ENCODE measurements around the gene TSC2.

Gene TSC2

GRCh38 chr16:2047330-2048115 is at the start of gene TSC2, which contains the start of gene NTHL1:
TSS of gene TSC2 (plus strand) at chr16:2047985. CDS start at chr16:2048616, 631 bp downstream.
TSS of gene NTHL1 (minus strand) at chr16:2047834. CDS start at chr16:2047823, 11 bp downstream.
- DNase-seq (ENCODE audit: low spot score), result peak; percentile 93

DNA sequence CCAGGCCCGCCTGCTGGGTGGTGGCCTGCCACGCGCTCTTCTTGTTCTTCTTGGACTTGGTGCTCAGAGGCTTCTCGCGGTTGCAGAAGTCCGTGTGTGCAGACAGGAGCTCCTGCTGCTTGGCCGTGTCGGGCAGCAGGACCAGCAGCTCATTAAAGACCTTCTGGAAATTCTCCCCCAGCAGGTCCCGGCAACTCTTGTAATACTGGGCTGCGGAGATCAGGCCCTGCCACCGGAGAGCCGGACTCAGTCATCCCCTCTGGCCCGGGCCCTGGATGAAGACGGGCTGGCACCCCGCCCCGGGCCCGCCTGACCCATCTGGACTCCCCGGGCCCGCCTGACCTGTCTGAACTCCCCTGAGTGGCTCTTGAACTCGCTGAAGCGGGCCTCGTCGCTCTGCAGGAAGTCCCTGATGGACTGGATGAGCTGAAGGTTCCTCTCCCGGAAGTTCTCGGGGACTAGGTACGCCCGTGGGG is 49.4 kb upstream of the TSC2 start:
- DNase-seq (ENCODE audit: low spot score), result no peak

DNA sequence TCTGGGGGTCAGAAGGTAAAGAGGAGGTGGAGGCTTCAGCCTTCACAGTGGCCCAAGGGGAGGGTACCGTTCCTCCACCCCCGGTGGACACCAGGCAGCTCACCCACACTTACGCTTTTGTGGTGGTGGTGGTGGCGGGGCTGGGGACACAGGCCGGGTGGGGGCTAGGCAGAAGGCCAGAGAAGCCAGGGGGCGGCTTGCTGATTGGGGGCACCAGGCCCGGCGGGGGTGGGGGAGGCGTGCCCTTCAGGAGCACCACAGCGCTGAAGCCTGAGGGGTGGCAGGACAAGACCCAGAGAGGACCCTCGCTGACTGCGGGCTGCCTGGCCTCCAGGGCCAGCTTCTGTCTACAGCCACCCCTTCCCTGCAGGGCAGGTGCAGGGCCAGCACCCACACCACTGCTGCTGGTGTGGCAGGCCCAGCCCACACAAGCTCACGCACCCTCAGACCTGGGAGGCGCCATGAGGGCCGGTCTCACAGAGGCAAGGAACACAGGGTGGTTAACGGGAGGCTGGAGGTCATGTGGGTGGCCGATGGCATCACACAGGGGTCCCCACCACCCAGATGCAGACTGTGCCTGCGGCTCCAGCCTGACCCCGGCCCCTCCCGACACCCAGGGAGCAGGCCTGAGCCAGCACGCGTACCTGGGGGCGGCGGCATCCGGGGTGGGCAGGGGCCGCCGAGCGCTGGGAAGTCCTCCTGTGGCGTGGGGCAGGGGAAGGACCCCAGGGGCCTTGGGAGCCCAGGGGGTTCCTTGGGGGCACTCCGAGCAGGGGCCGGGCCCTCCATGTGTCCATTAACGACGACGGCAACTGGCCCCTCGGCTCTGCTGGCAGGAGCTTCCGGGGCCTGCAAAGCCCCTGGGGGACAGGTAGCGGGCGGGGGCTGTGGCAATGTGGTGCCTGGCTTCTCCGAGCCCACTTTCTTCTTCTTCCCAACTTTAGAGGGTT is 48.7 kb upstream of the TSC2 start:
- DNase-seq (ENCODE audit: low spot score), result no peak

DNA sequence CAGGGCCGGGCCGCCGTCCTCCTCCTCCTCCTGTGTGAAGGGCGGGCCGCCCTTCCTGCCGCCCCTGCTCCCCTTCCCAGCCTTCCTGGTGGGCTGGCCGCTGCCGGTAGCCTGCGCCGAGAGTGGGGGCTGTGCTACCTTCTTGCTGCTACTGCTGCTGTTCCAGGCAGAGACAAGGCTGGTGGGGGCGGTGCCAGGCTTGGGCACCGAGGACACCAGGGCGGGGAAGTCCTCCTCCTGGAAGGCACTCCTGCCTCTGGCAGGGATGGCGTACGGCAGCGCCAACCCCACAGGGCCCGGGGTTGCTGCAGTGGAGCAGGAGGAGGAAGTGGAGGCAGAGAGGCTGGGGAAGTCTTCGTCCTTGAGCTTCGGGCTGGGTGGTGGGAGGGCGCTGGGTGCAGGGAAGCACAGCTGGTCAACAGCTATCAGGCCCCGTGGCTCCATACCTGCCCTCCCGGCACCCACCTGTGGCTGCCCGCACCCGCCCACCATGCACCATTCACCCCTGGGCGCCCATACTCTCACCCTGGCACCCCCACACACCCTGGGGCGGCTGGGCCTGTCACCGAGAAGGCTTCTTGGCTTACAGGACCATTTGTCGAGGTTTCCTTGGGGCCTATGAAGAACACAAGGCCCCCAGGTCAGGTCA is 47.8 kb upstream of the TSC2 start:
- DNase-seq (ENCODE audit: low spot score), result no peak

- DNase-seq (ENCODE audit: low spot score), result no peak
Observed at GRCh38 chr16:2001035-2001434, 46.8 kb upstream of the TSC2 start.

GRCh38 chr16:2001456-2002355 is 46.1 kb upstream of the TSC2 start:
- no peak for DNase-seq (ENCODE audit: low spot score)

DNA sequence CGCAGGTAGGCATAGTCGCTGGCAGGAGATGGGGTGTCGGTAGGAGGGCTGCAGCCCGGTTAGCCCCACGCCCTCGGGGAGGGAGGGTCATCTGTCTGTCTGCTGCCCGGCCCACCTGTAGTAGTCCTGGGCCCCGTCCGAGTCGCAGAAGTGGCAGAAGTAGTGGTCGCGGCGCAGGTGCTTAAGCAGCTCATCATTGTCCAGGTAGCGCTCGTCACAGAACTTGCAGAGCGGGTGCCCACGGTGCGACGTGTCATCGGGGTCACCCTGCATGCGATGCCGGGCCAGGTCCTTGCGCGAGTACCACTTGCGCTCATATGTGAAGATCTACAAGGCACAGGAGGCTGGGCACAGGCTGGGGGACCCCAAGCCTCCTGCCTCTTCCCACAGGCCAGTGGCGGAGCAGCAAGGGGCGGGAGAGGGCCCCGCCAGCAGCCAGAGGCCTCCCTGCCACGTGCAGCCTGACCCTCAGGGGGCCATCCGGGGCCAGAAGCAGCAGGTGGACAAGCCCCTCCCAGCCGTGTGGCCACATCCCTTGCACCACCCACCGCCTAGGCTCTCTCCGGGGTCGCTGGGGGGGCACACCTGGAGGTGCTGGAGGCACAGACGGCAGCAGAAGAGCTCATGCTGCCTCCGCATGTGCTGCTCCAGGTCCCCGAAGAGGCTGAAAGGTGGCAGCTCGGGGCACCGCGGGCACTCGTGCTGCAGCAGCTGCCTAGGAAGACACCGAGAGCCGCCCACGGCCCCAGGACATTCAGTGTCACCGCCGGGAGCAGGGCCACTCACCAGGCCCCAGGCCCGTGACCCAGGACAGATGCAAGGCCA is 45.2 kb upstream of the TSC2 start:
- DNase-seq (ENCODE audit: low spot score), result no peak

- DNase-seq (ENCODE audit: low spot score), result no peak
Observed at GRCh38 chr16:2003231-2003826, 44.5 kb upstream of the TSC2 start.

- DNase-seq (ENCODE audit: low spot score), result peak; percentile 84
Observed at GRCh38 chr16:2003827-2004641, 43.8 kb upstream of the TSC2 start.

GRCh38 chr16:2004795-2005517 is 42.8 kb upstream of the TSC2 start:
- no peak for DNase-seq (ENCODE audit: low spot score)

DNA sequence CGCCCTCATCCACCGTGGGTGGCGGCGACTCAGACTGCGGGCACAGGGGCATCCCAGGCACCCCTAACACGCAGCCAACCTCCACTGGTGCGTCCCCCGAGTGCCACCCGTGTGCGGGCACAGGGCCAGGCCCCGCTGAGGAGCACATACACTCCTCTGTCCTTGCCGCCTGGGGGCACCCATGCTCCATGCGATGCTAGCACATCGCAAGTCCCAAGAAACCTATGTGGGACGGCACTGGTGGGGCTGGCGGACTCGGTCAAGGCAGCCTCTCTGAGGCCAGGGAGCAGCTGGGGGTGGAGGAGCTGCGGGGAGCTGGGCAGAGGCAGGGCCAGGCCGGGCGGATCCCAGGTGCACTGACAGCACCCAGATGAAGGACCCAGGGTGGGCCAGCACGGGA is 42.1 kb upstream of the TSC2 start:
- no peak for DNase-seq (ENCODE audit: low spot score)

DNA sequence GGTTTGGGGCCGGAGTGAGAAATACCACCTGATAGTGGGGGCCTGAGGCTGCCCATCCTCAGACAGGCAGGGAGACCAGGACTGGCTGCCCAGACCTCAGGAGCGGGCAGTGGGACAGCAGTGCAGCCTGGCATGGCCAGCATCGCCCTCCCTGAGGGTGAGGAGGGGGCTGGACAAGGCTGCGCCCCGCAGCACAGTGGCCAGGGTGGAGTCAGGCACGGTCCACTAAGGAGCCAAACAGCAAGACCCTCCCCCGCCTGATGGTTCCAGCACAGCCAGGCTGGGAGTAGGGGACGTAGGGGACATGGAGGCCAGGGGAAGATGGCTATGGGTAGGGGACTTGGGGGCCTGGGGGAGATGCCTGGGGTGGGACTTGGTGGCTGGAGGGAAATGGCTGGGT is 41.5 kb upstream of the TSC2 start:
- no peak for DNase-seq (ENCODE audit: low spot score)

GRCh38 chr16:2007081-2007836 is 40.5 kb upstream of the TSC2 start:
- no peak for DNase-seq (ENCODE audit: low spot score)

- no peak for DNase-seq (ENCODE audit: low spot score)
Observed at GRCh38 chr16:2008009-2008526, 39.7 kb upstream of the TSC2 start.

DNA sequence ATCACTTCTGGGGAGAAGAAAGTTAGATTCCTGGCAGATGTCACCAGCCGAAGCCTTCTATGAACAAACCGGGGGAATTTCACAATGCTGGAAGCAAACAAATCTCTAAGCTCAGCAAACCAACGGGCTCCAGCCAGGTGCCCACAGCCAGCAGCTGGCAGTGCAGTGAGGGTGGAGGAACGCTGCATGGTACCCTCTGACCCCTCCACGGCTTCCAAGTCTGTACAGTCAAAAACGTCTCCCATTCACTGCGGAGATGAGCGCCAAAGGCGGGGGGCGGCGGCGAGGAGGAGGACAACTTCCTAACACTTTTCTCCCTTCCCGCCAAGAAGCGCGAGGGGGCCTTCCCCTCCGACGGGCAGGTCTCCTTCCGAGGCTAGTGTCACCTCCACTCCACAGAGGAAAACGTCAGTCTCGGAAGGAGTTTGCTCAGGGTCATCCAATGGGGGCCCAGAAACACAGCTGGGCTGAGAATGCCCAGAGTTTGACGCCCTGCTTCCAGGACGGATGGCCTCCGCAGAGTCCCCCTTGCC is 39.1 kb upstream of the TSC2 start:
- no peak for DNase-seq (ENCODE audit: low spot score)

DNA sequence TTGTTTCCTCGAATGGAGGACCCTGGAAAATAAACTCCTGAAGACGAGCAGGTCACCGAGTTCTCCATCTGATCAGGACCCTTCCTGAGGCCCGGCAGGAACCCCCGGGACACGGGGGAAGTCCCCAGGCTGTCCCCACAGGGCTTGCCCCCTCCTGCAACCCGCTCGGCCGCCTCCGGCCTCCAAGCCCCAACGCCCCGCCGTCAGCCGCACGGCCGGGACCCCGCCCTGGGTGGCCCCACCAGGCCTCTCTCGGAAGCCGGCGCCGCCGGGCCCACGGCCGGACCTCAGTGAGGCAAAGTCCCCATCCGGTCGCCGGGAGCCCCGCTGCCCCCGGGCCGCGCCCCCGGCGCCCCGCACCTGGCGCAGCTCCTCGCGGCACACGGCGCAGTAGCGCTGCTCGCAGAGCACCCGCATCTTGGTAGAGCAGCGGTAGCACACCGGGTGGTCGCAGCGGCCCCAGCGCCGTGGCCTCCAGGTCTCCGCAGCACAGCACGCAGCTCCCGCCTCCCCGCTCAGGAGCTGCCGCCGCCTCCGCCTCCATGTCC is 38.5 kb upstream of the TSC2 start:
- DNase-seq (ENCODE audit: low spot score), result no peak
